EL (cell line): ENCODE data around the gene FAM53B.
A peak's percentile ranks its signal among the peaks of the same experiment; 100 is the strongest.

ENCODE experiments used
- DNase-seq: peaks from one replicate; pipeline ENCODE4 v3.0.0-alpha.2; 2016

The FAM53B gene

DNA sequence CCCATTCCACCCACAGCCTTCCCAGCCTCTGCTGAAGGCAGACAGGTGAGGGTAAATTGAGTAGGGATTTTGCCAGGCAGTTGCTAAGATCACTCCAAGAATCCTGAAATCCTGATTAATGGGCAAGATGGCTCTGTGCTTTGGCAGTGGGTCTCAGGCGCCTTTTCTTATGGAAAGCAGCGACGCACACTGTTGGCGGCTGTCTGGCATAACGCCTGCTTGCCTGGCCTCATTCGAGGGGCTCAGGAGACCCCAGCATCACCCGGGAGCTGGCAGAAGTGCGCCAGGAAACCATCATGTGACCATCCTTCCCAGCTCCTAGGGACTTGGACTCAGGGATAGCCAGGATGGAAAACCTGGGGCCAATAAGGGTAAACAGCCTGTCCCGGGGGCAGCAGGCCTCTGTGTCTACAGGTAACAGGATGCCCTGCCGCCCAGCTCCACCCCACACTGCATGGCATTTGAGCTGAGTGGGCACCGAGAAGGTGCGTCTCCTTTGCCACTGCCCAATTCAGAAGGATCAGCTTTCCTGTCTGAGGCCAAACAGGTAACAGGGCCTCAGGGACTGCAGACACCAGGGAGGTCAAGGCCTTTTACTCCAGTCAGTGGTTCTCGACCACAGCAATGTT, 98.6 kb downstream of the FAM53B start:
- DNase-seq = no peak

DNA sequence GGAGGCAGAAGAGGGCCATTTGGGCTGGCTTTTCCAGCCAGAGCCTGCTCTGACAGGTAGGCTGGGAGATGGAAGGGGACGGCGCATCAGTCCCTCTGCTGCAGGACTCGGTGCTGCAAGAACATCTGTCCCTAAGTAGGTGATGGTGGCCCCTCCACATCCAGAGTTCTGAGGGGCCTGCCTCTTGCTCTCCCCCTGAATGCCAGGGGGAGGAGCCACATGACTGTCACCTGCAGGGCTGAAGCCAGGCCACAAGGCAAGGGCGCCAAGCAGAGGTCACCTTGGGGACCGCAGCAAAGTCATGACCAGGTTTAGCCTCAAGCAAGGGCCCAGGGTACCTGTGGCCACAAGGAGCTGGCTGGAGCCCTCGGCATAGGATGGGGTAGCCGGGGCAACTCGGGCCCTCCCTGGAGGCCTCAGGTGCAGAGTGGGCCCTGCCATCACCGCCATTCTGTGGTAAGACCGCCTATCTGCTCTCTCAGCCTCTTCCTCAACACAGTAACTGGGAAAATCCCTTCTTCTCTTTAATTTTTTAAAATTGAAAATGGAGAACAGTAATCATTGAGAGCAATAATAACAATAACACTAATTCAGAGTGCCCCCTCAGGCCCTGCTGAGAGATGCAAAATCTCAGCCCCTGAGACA, 99.3 kb downstream of the FAM53B start:
- DNase-seq = no peak

- DNase-seq = no peak
Measured at GRCh38 chr10:124644236-124644635, 99.9 kb downstream of the FAM53B start.

DNA sequence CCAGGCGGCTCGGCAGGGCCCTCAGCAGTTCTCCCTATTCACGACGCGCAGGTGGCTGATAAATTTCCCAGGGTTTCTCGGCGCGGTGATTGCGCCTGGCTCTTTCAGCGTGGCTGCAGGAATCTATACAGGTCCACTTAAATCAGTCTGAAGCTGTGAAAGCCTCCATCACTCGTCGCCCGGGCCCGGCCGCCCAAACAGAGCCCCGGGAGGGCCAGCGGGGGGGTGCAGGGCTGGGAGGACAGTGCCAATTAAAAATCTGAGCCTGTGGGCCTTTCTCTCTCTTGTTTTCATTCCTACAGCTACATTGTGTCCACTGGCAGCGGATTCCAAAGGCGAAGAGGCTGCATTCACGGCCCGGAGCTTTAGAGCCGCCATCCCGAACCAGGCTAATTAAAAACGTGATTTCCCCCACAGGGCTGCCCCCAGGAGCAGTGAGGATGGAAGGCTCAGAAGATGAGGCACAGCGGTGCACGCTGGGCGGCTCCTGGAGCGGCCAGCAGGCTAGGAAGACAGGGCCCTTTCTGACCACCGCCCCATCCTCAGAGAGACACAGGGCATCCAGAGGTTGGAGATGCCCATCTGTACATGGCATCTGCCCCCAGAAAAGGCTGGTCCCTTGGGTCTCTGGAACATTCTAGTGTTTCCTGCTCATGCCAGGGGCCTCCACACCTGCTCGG, 100.7 kb downstream of the FAM53B start:
- no peak for DNase-seq

DNA sequence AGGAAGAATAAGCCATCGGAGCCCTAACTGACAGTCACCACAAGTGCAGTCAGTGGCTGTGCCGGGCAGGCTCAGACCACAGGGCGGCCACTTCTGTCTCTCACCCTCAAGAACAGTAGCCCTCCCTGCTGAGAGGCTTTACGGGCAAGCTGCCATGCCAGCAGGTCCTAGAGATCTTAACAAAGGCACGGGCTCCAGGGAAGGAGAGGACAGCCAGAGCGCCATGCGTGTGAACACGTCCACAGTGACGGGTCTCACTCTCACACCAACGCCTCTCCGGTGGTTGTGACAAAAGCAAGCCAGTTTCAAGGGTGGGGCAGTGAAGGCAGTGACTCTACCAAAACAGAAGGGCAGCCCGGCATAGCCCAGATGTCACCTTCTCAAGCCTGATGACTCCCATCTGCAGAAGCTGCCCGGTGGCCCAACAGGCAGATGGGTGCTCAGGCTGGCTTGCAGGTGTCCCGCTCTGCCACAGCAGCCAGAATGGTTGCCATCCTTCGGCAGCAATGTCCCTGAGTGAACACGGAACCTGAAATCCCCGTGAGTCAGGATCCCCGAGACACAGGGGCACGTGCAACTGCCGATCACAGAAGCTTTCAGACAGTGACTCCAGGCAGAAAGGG, 102.0 kb downstream of the FAM53B start:
- no peak for DNase-seq

DNA sequence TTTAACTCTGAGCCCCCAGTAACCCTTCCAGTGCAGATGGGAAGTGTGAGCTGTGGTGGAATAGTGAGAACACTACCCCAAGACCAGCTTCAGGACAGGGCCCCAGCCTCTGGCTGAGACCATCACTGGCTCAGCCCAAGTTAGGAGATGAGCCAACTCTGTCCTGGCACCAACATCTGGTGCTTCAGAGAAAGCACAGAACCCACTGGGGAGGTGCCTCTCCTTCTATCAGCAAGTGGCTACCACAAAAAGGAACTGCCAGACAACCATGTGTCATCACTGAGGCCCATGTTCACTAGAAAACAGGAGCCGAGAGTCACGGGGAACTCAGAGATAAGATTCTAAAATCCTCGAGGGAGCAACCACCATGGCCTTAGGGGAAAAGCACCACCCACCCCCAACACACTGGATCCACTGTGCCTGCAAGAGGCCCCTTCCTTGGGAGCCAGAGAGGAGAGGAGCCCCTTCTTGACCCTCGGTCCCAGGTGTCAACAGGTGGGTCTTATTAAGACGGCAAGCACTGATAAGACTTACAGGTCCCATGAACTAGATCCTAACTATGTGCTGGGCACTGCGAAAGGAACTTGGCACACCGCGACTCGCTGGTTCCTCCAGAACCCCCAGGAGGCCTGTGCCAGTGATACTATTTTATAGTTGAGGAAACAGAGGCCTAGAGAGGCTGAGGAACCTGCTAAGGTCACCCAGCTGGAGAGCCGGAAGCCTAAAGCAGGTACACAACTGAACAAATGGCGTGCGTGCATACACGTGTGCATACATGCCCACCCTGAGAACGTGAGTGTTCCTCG, 102.7 kb downstream of the FAM53B start:
- DNase-seq = peak; percentile 36

DNA sequence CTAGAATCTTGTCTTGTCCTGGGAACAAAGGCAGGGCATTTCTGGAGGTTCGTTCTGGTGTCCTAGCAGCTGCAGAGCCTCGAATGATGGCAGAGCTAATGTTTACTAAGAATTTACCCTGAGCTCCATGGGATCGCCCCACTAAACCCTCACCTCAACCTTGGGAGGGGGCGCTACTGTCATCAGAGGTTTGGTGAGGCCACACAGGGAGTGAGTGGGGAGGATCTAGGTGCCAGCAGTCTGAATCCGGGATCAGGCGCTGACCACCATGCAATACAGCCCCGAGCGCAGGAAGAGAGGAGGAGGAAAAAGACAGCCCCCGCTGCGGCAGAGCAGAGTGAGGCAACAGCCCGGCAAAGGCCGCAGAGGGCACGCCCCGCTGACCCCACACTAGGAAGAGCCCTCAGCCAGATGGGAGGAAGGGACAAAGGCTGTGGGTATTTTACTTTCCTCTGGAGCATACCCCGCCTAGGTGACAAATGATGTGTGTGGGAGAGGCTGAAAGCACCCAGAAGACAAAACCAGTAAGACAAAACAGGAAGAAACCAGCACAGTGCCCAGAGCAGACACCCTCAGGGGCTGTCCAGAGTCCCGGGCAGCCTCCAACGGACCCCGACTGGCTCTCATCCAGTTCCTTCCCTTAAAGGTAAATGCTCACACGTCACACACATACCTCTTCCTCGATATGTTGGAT, 103.5 kb downstream of the FAM53B start:
- no peak for DNase-seq

GRCh38 chr10:124640056-124640455, 104.1 kb downstream of the FAM53B start:
- no peak for DNase-seq

DNA sequence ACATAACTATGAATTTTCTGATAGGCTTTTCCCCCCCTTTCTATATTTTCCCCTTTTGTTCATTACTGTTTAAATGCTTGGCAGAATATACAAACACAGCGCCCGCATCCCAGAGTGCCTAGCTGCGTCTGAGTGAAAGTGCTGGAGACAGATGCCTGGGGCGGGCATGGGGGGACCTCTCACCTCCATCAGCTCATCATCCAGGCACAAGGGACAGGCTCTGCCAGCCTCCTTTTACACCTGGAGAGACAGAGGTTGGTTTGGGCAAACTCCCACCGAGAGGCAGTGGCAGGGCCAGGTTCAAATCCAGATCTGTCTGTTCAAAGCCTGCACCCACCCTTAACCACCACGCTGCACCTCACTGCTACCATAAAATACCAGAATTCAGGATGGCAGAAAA, 104.5 kb downstream of the FAM53B start:
- no peak for DNase-seq

- no peak for DNase-seq
Measured at GRCh38 chr10:124639206-124639605, 105.0 kb downstream of the FAM53B start.

GRCh38 chr10:124637746-124638145, 106.4 kb downstream of the FAM53B start:
- no peak for DNase-seq

- DNase-seq = no peak
Measured at GRCh38 chr10:124637091-124637700, 107.0 kb downstream of the FAM53B start.

GRCh38 chr10:124636271-124636995, 107.7 kb downstream of the FAM53B start:
- DNase-seq = no peak

DNA sequence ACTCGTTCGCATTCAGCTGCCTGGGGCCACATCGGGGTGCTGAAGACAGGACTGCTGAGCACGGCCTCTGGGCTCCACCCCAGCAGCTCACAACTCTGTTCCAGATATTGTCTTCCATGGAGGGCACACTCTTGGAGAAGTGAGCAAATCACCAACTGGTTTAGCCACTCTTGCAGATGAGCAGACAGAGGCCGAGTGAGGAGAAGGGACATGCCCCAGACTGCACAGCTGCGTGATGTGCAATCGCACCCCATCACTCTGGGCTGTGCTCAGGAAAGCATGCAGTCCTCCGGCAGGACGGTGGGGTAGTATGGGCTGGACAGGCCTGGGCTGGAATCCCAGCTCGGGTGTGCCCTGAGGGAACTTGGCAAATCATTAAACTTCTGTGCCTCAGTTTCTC, 111.6 kb downstream of the FAM53B start:
- no peak for DNase-seq

DNA sequence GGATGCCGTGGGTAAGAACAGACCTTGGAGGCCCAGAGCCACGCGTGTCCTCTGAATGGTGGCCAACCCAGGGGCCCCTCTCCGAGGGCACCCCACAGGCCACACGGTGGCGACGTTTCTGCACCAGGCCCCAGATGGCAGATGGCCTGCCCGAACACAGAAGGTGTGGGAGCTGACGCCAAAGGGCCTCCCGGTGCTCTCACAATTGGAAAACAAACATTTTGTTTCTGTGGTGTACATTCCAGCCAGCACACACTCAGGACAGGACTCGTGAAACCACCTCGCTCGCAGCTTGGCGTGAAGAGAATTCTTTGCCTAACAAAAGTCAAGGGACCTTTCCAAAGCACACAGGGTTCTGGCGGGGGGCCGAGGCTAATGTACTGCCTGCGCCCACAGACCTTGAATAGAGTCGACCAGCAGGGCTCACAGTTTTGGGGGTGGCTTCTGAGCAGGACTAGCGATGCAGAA, 112.1 kb downstream of the FAM53B start:
- DNase-seq = no peak

DNA sequence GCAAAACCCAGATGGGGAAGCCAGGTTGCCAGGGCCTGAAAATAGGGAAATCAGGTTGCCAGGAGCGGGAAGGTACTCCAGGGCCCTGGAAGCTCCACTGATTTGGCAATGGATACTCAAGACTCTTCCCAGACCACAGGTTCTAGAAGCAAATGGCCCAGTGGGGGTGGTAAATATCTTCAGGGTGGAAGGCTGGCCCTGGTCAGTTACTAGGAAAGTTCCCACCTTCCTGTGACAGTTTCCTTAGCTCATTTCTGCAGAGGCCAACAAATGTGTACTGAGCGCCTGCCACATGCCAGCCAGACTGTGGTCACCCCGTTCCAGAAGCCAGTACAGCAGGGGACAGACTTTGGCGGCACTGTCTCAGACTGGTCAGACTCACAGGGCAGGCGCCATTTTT, 113.6 kb downstream of the FAM53B start:
- no peak for DNase-seq

GRCh38 chr10:124629842-124630241, 114.3 kb downstream of the FAM53B start:
- no peak for DNase-seq

DNA sequence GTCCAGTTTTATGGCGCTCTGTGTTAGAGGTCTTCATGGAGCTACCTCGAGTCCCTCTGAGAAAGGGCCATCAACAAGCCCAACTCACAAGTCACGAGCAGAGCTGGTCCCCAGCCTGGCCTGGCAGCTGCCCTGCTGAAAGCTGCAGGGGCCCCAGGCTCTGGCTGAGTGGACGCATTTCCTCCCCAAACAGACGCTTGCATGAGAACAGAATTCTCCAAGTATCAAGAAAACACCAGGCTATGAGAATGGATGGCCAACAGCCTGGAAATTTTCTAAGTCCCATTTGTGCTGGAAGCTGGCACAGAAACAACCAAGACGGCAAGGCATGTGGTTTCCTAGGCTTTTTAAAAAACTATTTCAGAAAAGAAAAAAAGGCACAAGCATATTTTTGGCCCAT, 114.8 kb downstream of the FAM53B start:
- no peak for DNase-seq

GRCh38 chr10:124628676-124629021, 115.5 kb downstream of the FAM53B start:
- DNase-seq = no peak

- no peak for DNase-seq
Measured at GRCh38 chr10:124627866-124628675, 116.1 kb downstream of the FAM53B start.
